OCI-LY1 (cell line): ENCODE measurements around the gene ECD.

Experiments
- H2AFZ ChIP-seq: fragments of 200-600 bp; sonication (generic), shearing (Covaris generic); 2 replicates; pipeline ENCODE4 v1.6.0; 2014; ENCODE audit warnings: antibody characterized with exemption, mild to moderate bottlenecking, low read length
- H3F3A ChIP-seq: fragments of 200-600 bp; sonication (generic), shearing (Covaris generic); 2 replicates; pipeline ENCODE4 v1.6.0; 2014; ENCODE audit warnings: mild to moderate bottlenecking, antibody characterized with exemption, low read length, moderate library complexity; ENCODE audit not compliant: insufficient read depth
- H3K27ac ChIP-seq: fragments of 200-600 bp; sonication (generic); 2 replicates; pipeline ENCODE4 v1.5.1; 2014; ENCODE audit warnings: low read length, mixed run types, mild to moderate bottlenecking, low read depth; ENCODE audit not compliant: poor library complexity, severe bottlenecking
- H3K27me3 ChIP-seq: fragments of 200-600 bp; sonication (generic); 2 replicates; pipeline ENCODE4 v1.6.0; 2014; ENCODE audit warnings: antibody characterized with exemption, mild to moderate bottlenecking, low read length, moderate library complexity; ENCODE audit not compliant: insufficient read depth
- H3K36me3 ChIP-seq: fragments of 200-600 bp; sonication (generic); 2 replicates; pipeline ENCODE4 v1.6.1; 2014; ENCODE audit warnings: mild to moderate bottlenecking, antibody characterized with exemption, low read length, moderate library complexity, mixed read lengths; ENCODE audit not compliant: insufficient read depth
- H3K4me1 ChIP-seq: fragments of 200-600 bp; sonication (generic); 2 replicates; pipeline ENCODE4 v1.5.1; 2014; ENCODE audit warnings: mild to moderate bottlenecking, low read length, moderate library complexity; ENCODE audit not compliant: insufficient read depth, severe bottlenecking
- H3K4me2 ChIP-seq: fragments of 200-600 bp; sonication (generic), shearing (Covaris generic); 2 replicates; pipeline ENCODE4 v1.6.1; 2014; ENCODE audit warnings: low read length
- H3K4me3 ChIP-seq: fragments of 200-600 bp; sonication (generic); 2 replicates; pipeline ENCODE4 v1.5.1; 2014; ENCODE audit warnings: low read length, low read depth, mild to moderate bottlenecking, mixed read lengths; ENCODE audit not compliant: poor library complexity, severe bottlenecking
- H3K79me2 ChIP-seq: fragments of 200-600 bp; shearing (Covaris generic); 2 replicates; pipeline ENCODE4 v1.6.1; 2016; ENCODE audit warnings: mixed run types, low read length, mixed read lengths; ENCODE audit not compliant: insufficient read depth
- H3K9ac ChIP-seq: fragments of 200-600 bp; sonication (generic), shearing (Covaris generic); 2 replicates; pipeline ENCODE4 v1.6.1; 2014; ENCODE audit warnings: mild to moderate bottlenecking, low read length, mixed read lengths
- H3K9me2 ChIP-seq: fragments of 200-600 bp; sonication (generic), shearing (Covaris generic); 2 replicates; pipeline ENCODE4 v1.6.1; 2014; ENCODE audit warnings: low read depth, mild to moderate bottlenecking, low read length, mixed read lengths
- H3K9me3 ChIP-seq: fragments of 200-600 bp; shearing (Covaris generic); 2 replicates; pipeline ENCODE4 v1.6.1; 2014; ENCODE audit warnings: low read length, mixed read lengths
- H4K20me1 ChIP-seq: fragments of 200-600 bp; sonication (generic), shearing (Covaris generic); 2 replicates; pipeline ENCODE4 v1.6.0; 2016; ENCODE audit warnings: mild to moderate bottlenecking, low read length; ENCODE audit not compliant: insufficient read depth
- EZH2 ChIP-seq: fragments of 200-600 bp; sonication (generic), shearing (Covaris generic); IDR thresholded peaks from 2 replicates; pipeline ENCODE4 v1.8.0; 2017; ENCODE audit warnings: borderline replicate concordance, mixed run types, mild to moderate bottlenecking, antibody characterized with exemption, low read length, moderate library complexity, mixed read lengths
- TF ChIP-seq, protein P1 (sequence below): fragments of 200-600 bp; sonication (generic), shearing (Covaris generic); IDR thresholded peaks from 2 replicates; pipeline ENCODE4 v1.5.1; 2017; ENCODE audit warnings: mild to moderate bottlenecking, antibody characterized with exemption, low read length, moderate library complexity, mixed read lengths

Gene ECD

DNA sequence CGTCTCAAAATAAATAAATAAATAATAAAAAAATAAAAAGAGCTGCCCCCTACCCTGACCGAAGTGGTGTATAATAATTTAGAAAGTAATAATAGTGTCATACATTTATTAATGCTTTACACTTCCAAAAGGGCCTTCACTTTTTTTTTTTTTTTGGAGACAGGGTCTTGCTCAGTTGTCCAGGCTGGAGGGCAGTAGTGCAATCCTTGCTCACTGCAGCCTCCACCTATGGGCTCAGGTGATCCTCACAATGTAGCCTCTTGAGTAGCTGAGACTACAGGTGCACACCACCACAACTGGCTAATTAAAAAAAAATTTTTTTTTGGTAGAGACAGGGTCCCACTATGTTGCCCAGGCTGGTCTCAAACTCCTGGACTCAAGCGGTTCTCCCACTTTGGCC, 1.5 kb upstream of the ECD start:
- peaks cover 22% of the 10 kb centered on the region for H3K4me1 ChIP-seq
- H3K36me3 ChIP-seq: peaks cover 11% of the 10 kb centered on the region
- no peak overlapping the region for H3K27ac ChIP-seq
- H3K4me3 ChIP-seq: no peak overlapping the region
- H3K9ac ChIP-seq: no peak overlapping the region
- H2AFZ ChIP-seq: no peak overlapping the region
- H4K20me1 ChIP-seq: no peaks in the 10 kb centered on the region
- peaks cover 27% of the 10 kb centered on the region for H3K79me2 ChIP-seq
- no peak overlapping the region for H3K4me2 ChIP-seq
- no peak for TF ChIP-seq EZH2
- TF ChIP-seq, protein P1, sequence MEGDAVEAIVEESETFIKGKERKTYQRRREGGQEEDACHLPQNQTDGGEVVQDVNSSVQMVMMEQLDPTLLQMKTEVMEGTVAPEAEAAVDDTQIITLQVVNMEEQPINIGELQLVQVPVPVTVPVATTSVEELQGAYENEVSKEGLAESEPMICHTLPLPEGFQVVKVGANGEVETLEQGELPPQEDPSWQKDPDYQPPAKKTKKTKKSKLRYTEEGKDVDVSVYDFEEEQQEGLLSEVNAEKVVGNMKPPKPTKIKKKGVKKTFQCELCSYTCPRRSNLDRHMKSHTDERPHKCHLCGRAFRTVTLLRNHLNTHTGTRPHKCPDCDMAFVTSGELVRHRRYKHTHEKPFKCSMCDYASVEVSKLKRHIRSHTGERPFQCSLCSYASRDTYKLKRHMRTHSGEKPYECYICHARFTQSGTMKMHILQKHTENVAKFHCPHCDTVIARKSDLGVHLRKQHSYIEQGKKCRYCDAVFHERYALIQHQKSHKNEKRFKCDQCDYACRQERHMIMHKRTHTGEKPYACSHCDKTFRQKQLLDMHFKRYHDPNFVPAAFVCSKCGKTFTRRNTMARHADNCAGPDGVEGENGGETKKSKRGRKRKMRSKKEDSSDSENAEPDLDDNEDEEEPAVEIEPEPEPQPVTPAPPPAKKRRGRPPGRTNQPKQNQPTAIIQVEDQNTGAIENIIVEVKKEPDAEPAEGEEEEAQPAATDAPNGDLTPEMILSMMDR: no peak
- no peaks in the 10 kb centered on the region for H3K9me2 ChIP-seq
- no peaks in the 10 kb centered on the region for H3F3A ChIP-seq
- no peaks in the 10 kb centered on the region for H3K27me3 ChIP-seq
- peaks cover 4% of the 10 kb centered on the region; the same call in 1 of the 2 replicates for H3K9me3 ChIP-seq

DNA sequence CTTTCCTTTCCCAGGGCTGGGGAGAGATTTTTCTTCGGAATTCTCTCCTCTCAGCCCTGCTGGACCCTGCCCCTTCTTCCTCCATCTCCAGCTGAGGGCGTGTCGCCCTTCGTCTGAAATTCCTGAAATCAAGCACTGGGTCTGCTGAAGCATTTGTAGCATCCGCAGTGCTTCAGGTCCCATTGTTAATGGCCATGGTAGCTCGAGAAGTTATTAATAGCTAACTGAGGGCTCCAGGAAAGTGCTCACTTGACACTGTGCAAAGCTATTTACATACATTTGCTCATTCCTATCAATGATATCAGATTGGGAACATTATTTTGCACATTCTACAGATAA, 626 bp upstream of the ECD start:
- no peaks in the 10 kb centered on the region for H3K9me2 ChIP-seq
- peak overlapping the region; percentile 58 for H3K27ac ChIP-seq
- no peaks in the 10 kb centered on the region for H4K20me1 ChIP-seq
- no peak for TF ChIP-seq EZH2
- TF ChIP-seq, protein P1: no peak
- H3K4me1 ChIP-seq: peaks cover 22% of the 10 kb centered on the region
- peaks cover 15% of the 10 kb centered on the region for H3K36me3 ChIP-seq
- peak overlapping the region; percentile 100 for H3K4me2 ChIP-seq
- H3K79me2 ChIP-seq: peaks cover 31% of the 10 kb centered on the region
- H3K27me3 ChIP-seq: no peaks in the 10 kb centered on the region
- H3F3A ChIP-seq: no peaks in the 10 kb centered on the region
- H3K4me3 ChIP-seq: peak overlapping the region; percentile 98
- peak overlapping the region; percentile 15; the same call in 1 of the 2 replicates for H2AFZ ChIP-seq
- H3K9ac ChIP-seq: peak overlapping the region; percentile 96
- H3K9me3 ChIP-seq: peaks cover 4% of the 10 kb centered on the region; the same call in 1 of the 2 replicates

DNA sequence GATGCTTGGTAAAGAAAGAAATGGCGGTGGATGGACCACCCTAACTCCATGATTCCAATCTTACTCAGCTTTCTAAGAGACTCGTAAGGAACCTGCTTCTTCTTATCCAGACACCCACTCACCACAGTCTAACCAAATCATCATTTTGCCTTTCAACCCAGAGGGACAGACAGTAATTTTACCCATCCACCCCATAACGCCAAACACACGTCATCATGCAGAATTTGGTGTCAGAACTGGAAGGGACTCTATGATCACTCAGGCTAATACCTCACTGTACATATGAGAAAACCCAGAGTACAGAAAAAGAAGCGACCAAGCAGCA, 388 bp downstream of the ECD start:
- Histone ChIP-seq H3K4me3 (peak overlapping the region; percentile 98), H3K4me2 (peak overlapping the region; percentile 100), H4K20me1 (no peaks in the 10 kb centered on the region), H3K4me1 (peaks cover 22% of the 10 kb centered on the region), H2AFZ (peak overlapping the region; percentile 68; the same call in 1 of the 2 replicates), H3K27me3 (no peaks in the 10 kb centered on the region), H3K79me2 (peaks cover 40% of the 10 kb centered on the region), H3K36me3 (peaks cover 26% of the 10 kb centered on the region), H3K9me3 (peaks cover 4% of the 10 kb centered on the region; the same call in 1 of the 2 replicates), H3K9me2 (no peaks in the 10 kb centered on the region), H3K27ac (peak overlapping the region; percentile 58), H3F3A (no peaks in the 10 kb centered on the region), H3K9ac (peak overlapping the region; percentile 96)
- TF ChIP-seq EZH2: no peak
- TF ChIP-seq, protein P1: no peak
